Large intestine (tissue), 3 donors: ENCODE results near the gene CENPP. TPM values are rescaled to one million over a fixed set of nuclear protein-coding genes. Genes with fewer than 3 reads are reported as not detected.
A peak's percentile ranks its signal among the peaks of the same experiment; 100 is the strongest.

ENCODE experiments used
- DNase-seq, 2 donors: peaks; one replicate each; pipeline versions ENCODE4 v3.0.0 to v3.0.0-alpha.2; 2013
- H3K27ac ChIP-seq: one replicate; pipeline ENCODE4 v1.5.1; 2013; ENCODE audit warnings: low read length
- H3K27me3 ChIP-seq: 2 replicates; pipeline ENCODE4 v1.6.1; 2013; ENCODE audit warnings: low read length; ENCODE audit not compliant: control insufficient read depth, insufficient read depth
- H3K36me3 ChIP-seq: 2 replicates; pipeline ENCODE4 v1.6.1; 2013; ENCODE audit warnings: low read length; ENCODE audit not compliant: control insufficient read depth, insufficient read depth
- H3K4me1 ChIP-seq: one replicate; pipeline ENCODE4 v1.6.1; 2013; ENCODE audit warnings: low read length; ENCODE audit not compliant: control insufficient read depth, insufficient read depth
- H3K4me3 ChIP-seq: one replicate; pipeline ENCODE4 v1.5.1; 2013; ENCODE audit warnings: low read length
- H3K9me3 ChIP-seq: one replicate; pipeline ENCODE4 v1.6.1; 2013; ENCODE audit warnings: mild to moderate bottlenecking, low read depth, low read length, moderate library complexity; ENCODE audit not compliant: control insufficient read depth
- WGBS: methylation state at CpG from one replicate; pipeline ENCODE4 v1.1.5; 2013; ENCODE audit warnings: low lambda C conversion rate; ENCODE audit not compliant: insufficient coverage; 5-methylcytosine and 5-hydroxymethylcytosine counted together
- polyA plus RNA-seq: library from polyadenylated mRNA; unstranded; fragments of 120-200 nt; gene quantifications from one replicate; pipeline ENCODE4 v1.2.1, GENCODE V29; 2013

Gene CENPP
- polyA plus RNA-seq, 1 donor = 2.8 TPM

DNA sequence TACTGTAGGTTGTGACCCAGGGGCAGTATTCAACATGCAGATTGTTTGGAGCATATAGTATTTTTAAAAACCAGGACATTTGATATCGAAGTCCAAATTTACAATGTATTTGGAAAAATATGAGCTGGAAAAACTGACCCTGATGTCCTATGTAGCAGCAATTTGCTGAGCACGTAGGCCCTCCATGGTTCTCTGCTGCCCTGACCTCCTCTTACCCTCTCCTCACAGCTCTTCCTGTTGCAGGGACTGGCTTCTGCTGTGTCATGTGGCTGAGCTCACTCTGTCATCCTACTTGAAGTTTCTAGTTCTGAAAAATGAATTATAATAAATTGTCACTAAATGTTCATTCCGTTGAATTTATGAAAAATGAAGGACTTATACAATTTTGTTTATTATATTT, 160.6 kb downstream of the CENPP start:
- Histone ChIP-seq H3K27ac (no peak overlapping the region), H3K36me3 (no peaks in the 10 kb centered on the region), H3K9me3 (no peaks in the 10 kb centered on the region), H3K4me1 (no peaks in the 10 kb centered on the region), H3K27me3 (no peaks in the 10 kb centered on the region), H3K4me3 (no peak overlapping the region)
- DNase-seq = no peak
- 80% methylated on average over 1 of the region's 3 CpGs for WGBS

GRCh38 chr9:92488681-92489550, 163.2 kb downstream of the CENPP start:
- no peak for DNase-seq
- Histone ChIP-seq H3K4me1 (no peaks in the 10 kb centered on the region), H3K27me3 (no peaks in the 10 kb centered on the region), H3K36me3 (no peaks in the 10 kb centered on the region), H3K9me3 (no peaks in the 10 kb centered on the region), H3K27ac (peak overlapping the region; percentile 42), H3K4me3 (no peak overlapping the region)
- no CpG with 5 or more reads among the region's 4 CpGs for WGBS

DNA sequence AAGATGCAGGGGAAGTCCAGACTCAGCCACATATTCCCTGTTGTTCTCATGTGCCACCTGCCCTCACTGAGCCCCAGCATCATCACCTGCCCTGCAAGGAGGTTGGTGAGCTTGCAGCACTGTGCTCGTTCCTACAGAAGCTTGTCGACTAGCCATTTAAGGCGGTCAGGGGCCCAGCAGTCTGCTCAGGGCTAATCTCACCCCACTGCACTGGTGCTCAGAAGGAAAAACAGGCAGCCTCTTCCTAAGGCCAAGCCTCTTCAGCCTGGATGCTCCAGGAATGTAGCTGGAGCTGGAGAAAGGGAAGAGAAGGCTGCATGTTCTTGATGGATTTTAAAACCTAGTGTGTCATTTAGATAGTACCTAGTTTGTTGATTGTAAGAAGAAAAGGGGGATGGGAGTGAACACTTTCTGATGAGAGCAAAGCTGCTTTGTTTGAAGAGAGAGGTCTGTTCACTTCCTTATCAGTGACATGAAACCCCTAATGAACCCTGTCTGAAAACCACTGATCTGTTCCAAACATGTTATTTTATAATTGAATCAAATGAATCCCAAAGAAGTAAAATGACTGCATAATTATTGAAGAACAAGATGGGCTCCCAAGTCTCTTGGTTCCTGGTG, 167.1 kb downstream of the CENPP start:
- no peak overlapping the region for H3K4me3 ChIP-seq
- no peaks in the 10 kb centered on the region for H3K4me1 ChIP-seq
- no peaks in the 10 kb centered on the region for H3K27me3 ChIP-seq
- no peak for DNase-seq
- H3K27ac ChIP-seq = no peak overlapping the region
- H3K9me3 ChIP-seq = no peaks in the 10 kb centered on the region
- H3K36me3 ChIP-seq = no peaks in the 10 kb centered on the region
- WGBS = no CpG with 5 or more reads among the region's 3 CpGs

GRCh38 chr9:92493749-92494387, 168.1 kb downstream of the CENPP start:
- DNase-seq = no peak
- no peaks in the 10 kb centered on the region for H3K27me3 ChIP-seq
- H3K4me3 ChIP-seq = no peak overlapping the region
- H3K9me3 ChIP-seq = no peaks in the 10 kb centered on the region
- H3K4me1 ChIP-seq = no peaks in the 10 kb centered on the region
- H3K36me3 ChIP-seq = no peaks in the 10 kb centered on the region
- WGBS = no CpG with 5 or more reads among the region's 9 CpGs
- no peak overlapping the region for H3K27ac ChIP-seq

DNA sequence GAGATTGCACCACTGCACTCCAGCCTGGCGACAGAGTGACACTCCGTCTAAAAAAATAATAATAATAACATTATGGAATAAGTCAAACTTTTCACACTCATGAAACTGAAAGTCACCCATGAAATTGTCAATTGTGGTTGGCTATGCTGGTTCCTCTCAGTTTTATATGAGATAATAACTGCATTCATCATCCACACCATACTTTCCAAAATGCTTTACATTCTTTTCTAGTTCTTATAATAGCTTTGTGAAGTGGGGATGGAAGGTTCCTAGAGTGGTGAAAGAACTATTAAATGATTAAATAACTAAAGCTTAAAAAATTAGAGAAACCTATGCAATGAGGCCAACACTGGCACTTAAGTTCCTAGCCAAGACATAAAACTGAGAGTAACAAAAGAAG, 169.1 kb downstream of the CENPP start:
- Histone ChIP-seq H3K4me3 (no peak overlapping the region), H3K36me3 (no peaks in the 10 kb centered on the region), H3K4me1 (no peaks in the 10 kb centered on the region), H3K9me3 (no peaks in the 10 kb centered on the region), H3K27ac (no peak overlapping the region), H3K27me3 (no peaks in the 10 kb centered on the region)
- WGBS = no CpG with 5 or more reads among the region's 2 CpGs
- DNase-seq = no peak

- Histone ChIP-seq H3K4me3 (no peak overlapping the region), H3K36me3 (no peaks in the 10 kb centered on the region), H3K9me3 (no peaks in the 10 kb centered on the region), H3K27me3 (no peaks in the 10 kb centered on the region), H3K27ac (no peak overlapping the region), H3K4me1 (no peaks in the 10 kb centered on the region)
- no peak for DNase-seq
- WGBS = 90% methylated on average over 4 of the region's 5 CpGs
Measured at GRCh38 chr9:92496396-92497176, 170.8 kb downstream of the CENPP start.

DNA sequence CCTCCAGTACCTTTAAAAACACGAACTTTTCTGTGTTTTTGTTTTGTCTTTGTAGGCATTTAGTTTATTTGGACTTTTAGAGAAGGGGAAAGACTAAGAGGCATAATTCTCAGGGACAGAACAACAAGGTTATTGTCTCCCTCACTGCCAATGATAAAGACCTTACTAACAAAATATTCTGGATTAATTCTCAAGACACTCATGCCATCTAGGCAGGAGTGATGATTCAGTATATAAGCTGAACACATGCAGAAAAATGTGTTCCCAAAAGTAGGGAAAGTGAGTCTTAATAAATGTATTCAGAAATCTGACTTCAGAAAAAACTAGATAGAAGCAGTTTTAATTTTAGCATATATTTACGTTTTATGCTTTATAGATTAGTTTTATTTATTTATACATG, 173.9 kb downstream of the CENPP start:
- H3K27ac ChIP-seq = no peak overlapping the region
- no peak overlapping the region for H3K4me3 ChIP-seq
- H3K9me3 ChIP-seq = no peaks in the 10 kb centered on the region
- H3K27me3 ChIP-seq = no peaks in the 10 kb centered on the region
- DNase-seq = no peak
- WGBS = 40% methylated on average over 2 of the region's 2 CpGs
- H3K4me1 ChIP-seq = no peaks in the 10 kb centered on the region
- no peaks in the 10 kb centered on the region for H3K36me3 ChIP-seq

- no peaks in the 10 kb centered on the region for H3K27me3 ChIP-seq
- H3K9me3 ChIP-seq = no peaks in the 10 kb centered on the region
- 100% methylated on average over 2 of the region's 5 CpGs for WGBS
- DNase-seq = no peak
- H3K4me3 ChIP-seq = no peak overlapping the region
- H3K36me3 ChIP-seq = no peaks in the 10 kb centered on the region
- no peak overlapping the region for H3K27ac ChIP-seq
- no peaks in the 10 kb centered on the region for H3K4me1 ChIP-seq
Measured at GRCh38 chr9:92500725-92501124, 175.0 kb downstream of the CENPP start.

DNA sequence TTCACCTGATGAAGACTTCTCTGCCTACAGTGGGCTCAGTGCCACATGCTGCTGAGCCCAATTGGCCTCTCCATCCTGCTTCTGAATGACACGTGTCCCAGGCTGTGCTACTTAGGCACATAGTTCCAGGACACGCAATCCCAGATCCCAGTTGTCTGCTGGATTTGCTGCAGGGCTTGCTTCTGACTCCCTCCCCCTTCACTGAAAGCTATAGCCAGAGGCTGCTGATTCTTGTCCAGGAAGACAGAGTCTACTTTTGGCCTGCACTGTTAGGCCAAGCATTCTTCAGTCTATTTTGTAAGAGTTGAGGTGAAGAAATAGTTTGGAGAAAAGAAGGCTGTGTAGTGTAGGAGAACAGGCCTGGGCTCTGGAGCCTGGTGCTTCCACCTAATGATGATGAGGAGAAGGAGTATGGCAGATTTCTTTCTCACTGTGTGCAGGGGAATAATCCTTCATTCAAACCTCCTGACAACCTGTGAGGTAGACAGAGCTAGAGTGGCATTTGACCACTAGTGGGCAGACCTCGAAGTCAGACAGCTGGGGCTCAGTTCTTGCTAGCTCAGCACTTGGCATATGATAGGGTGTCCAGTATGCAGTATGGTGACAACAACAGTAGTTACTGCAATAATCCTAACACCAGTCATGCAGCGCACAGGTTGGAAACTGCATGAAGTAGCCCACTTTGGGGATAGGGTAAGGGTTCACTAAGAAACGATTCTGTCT, 176.1 kb downstream of the CENPP start:
- WGBS = 80% methylated on average over 1 of the region's 5 CpGs
- H3K9me3 ChIP-seq = no peaks in the 10 kb centered on the region
- H3K27ac ChIP-seq = no peak overlapping the region
- peak; percentile 44 to 50 for DNase-seq
- H3K36me3 ChIP-seq = no peaks in the 10 kb centered on the region
- no peak overlapping the region for H3K4me3 ChIP-seq
- no peaks in the 10 kb centered on the region for H3K4me1 ChIP-seq
- no peaks in the 10 kb centered on the region for H3K27me3 ChIP-seq
